Midbrain (tissue), 1 donor: ENCODE results near the gene TRIM9.
"Not testable (repeated sequence)": the region's sequence is repeated elsewhere in the genome, so short reads cannot be mapped to it uniquely, and the experiment has no call there.

Experiments used
- DNase-seq: peaks from one replicate; lab custom pipeline; 2025; lab: John Stamatoyannopoulos, UW

Gene TRIM9

DNA sequence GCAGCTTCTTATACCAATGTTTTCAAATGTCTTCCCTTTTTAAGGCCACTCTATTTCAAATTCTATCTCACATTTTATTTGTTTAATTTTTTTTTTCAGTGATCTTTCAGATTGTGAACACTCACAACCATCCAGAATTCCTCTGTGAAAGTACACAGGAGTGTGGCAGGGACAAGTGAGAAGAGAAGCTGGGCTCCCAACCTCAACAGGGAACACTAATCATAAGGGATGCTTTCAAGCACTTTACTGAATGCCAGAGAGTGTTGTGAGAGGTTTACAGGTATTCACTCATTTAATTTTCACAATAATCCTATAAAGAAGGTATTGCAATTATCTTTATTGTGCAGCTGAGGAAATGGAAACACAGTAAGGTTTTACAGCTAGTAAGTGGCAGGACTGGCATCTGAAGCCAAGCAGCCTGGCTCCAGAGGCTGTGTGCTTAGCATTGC lies 90.5 kb downstream of the TRIM9 start:
- peak; percentile 38 for DNase-seq

DNA sequence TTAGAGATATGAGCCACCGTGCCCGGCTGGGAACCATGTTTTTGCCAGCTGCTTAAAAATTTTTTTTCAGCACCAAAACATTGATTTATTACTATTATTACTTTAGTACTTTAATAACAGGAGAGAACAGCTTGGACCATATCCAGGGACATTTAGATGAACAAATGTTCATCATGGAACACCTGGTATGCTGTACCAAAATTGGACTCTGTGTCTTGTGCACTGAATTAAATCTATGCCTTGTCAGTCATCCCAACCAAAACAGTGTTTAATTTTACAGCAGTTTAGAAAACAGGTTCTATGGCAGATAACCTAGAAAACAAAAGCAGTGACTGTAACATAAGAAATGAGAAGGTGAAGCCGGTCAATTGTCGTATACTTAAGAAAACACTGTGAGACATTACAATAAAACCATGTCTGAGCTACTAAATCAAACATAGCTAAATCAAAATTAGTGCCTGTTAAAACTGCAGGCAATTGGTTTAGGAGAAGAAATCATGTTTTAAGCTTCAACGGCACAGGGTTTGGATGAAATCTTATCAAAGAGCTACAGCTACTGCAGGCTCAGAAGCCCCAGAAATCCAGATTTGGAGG lies 92.4 kb downstream of the TRIM9 start:
- no peak for DNase-seq

DNA sequence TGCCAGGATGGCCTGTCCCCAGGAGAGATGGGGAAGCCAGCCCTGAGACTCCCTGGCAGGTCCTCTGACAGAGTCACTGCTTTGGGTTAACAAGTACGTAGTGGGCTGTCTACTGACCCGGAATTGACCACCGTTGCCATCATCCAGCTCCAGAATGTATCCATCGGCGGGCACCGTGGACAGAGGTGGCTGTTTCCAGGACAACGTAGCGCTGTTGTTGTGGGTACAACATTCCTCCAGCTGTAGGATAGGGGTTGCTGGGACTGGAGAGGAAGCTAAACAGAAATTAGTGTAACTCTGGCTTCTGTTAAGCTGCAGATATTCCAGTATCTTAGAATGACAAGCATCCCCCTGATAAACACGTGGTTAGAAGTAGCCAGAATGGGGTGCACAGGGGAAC lies 94.3 kb downstream of the TRIM9 start:
- no peak for DNase-seq

DNA sequence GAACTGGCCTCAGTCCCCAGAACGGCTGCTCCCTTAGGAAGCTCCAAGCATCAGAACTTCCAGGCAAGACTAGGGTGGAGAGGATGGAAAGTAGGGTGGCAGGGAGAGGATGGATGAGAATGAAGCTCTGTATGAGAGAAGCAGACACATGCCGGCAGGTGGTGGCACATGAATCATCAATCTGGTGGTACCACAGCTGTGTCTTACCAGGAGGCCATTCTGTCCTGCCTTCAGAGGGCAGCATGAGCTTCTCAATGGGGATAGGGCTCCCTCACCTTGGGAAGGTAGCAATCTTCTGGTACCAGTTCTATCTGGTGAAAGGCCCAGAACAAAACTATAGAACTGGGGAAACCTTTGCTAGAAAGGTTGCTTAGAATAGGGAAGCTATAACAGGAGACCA lies 95.2 kb downstream of the TRIM9 start:
- no peak for DNase-seq

DNA sequence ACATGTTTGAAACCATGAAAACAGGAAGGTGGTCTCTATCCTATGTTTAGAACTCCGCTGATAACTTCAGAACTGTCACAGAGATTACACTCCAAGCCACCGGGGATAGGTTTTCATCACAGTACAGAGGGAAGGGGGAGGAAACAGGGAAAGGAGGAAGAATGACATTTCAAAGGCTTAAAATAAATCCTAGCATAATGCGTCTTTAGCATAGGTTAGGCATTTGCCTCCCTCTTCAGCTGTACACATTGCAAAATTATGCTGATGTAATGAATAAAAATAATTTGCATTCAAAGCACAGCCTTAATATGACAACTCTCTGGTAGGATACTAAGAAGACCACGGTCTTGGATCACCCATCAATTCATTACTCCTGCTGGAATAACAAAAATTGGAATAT lies 96.3 kb downstream of the TRIM9 start:
- no peak for DNase-seq

DNA sequence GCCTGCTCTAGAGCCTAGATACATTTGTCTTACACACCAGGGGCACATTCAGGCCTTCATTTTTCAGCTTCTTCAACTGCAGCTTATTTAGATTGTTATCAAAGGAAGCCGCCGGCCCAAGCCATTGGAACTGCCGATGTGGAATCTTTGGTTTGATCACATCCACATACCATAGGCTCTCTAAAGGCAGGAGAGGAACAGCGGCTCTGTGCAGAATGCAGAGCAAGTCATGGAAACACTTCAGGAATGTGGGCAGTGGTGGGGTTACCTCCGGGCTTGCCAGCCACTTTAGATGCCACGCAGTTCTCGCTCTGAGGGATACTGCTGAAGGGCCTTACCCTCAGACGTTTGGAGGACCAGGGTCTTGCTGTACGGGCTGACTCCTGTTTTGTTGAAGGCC lies 97.2 kb downstream of the TRIM9 start:
- DNase-seq = no peak

DNA sequence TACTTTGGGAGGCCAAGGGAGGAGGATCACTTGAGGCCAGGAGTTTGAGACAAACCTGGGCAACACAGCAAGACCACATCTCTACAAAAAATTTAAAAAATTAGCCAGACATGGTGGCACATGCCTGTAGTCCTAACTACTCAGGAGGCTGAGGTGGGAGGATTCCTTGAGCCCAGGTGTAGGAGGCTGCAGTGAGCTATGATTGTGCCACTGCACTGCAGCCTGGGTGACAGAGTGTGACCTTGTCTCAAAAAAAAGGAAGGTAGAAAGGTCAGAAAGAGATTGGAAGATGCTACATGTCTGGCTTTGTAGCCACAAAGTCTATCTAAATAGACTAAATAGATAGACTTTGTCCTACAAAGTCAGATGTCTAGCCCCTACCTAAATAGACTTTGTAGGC lies 100.7 kb downstream of the TRIM9 start:
- DNase-seq = not testable (repeated sequence)

DNA sequence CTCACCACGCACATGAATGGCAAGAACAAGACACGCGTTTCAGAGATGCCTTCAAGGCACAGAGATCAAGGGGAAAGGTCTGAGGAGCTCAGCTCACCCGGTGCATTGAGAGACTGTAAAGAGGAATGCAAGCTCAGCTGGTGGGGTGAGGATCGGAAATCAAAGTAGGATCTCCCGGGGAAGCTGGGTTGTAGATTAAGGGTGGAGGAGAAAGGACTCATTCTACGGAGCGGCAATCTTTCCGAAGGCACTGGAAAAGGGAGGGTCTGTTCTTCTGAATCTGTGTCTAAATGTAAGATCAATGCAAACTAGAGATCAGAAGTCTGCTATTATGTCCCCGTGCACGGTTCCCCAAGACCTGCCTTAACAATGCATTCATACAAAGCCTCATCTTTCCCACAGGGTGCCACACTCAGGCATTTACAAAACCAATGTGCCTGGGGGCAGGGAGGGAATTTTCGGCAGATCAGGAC lies 109.0 kb downstream of the TRIM9 start:
- DNase-seq = peak; percentile 67

DNA sequence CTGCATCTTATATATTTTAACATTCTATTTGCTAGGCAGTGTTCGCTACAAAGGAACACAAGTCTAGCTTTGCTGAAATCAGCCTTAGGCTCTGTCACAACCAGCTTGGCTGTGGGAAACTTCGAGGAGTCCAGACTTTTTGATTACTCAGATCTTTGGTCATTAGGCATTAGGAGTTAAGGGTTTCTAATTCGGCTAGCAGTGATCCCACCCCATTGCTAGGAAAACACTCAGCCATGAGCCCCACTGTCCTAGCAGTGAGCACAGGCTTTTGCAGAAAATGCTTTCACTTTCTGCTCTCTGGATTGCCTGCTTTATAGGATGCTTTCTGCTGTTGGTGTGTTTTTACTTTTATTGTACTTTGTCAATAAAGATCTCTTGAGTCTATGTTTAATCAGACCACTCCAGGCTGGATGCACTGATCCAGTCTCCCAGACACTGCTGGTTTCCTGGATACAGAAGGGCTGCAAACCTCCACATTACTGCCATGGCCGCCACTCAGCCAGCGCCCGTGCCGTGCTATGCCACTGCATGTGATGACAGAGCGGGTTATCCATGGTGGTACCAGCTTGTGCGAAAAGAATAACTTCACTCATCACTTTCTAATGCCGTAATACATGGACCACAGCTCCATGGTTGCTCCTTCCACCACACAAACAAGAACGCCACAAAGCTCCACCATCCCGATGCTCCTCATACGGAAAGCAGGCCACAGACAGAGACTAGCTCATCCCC lies 109.6 kb downstream of the TRIM9 start:
- peak; percentile 67 for DNase-seq

DNA sequence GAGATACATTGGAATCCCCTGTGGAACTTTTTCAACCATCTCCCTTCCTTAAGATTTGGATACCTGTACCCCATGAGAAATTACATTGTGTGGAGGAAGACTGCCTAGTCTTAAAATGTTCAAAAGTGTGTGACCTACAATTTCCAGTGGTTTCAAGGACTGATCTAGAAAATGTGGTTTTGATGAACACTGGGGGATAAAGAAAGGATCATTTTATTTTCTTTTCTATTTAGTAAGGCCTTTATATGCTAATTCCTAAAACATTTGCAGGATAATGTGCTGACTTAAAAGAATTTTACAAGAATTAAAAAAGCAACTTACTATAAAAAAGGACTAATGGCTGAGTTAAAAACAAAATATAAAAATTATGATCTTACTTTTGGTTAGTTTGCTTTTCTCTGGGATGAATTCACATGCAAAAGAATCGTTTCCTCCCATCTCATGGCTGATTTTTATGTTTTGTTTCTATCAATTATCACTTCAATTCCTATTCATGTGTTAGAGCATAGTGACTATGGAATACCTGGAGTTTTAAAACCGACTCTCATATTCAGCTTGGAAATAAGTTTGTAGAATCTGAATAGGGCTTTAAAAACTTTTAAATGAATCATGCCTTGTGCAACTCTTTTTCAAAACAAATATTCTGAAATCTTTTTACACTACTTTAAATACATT lies 110.7 kb downstream of the TRIM9 start:
- DNase-seq = no peak

DNA sequence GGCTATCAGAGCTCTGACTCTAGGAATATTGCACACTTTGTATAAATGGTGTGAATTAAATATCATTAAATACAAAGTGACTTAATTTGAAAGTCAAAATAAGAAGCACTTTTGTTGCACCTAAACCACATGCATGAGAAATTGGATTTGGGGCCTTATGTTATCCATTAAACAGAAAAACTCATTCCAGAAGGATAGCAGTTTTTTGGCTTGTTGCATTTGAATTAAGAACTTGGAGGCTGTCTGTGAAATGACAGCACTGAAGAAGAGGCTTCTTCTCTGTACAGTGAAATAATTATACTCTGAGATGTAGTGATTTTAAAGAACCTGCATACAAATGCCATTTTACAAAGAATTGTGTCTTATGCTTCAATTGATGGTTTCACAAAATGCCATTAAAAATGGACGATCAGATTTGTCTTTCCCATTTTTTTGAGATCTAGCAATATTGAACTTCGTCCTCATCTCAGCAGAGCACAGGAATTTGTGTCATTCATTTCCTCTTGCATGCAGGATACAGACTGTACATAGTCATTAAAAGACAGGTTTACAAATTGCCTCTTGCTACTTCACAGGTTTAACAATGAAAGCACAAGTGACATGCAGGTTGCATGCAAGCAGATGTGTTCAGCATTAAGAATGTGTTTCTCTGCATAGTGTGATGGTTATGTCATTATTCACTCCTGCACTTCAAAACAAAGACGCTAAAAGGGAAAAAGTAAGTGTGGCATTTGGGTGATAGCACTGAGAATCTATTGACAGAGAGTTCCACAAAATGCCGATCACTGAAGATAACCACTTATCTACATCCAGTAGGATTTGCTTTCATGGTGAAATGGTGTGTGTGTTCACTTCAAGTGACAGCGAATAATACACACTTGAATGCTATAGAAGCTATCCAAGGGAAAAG lies 114.7 kb downstream of the TRIM9 start:
- DNase-seq = no peak

DNA sequence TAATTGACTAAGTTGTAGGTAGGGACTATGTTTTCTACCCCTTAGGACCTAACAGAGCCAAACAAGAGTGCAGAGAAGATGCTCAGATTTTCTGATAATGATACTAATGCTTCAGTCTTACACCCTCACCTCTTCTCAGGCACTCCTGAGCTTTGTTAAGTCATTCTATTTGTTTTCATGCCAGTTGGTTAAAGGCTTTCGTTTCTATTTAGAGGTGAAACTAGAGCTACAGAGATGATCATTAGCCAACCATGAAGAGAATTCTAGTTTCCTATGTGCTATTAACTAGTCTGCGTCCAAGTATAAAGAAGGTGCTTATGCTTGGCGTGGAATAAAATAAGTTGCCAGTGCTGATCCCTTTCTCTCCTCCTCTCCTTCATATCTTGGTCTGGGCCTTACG lies 116.0 kb downstream of the TRIM9 start:
- DNase-seq = no peak

DNA sequence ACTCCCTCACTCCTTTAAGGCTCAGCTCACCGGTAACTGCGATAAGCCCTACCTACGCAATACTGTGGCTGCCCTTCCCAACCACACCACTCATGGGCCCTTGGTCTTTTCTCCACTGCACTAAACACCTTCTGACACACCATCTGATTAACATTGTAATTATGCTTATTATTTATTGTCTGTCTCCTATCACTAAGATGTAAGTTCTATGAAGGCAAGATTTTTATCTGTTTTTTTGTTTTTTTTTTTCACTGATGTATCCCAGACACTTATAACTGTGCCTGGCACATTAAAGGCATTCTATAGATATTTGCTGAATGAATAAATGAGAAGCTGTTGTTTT lies 116.4 kb downstream of the TRIM9 start:
- DNase-seq = no peak

DNA sequence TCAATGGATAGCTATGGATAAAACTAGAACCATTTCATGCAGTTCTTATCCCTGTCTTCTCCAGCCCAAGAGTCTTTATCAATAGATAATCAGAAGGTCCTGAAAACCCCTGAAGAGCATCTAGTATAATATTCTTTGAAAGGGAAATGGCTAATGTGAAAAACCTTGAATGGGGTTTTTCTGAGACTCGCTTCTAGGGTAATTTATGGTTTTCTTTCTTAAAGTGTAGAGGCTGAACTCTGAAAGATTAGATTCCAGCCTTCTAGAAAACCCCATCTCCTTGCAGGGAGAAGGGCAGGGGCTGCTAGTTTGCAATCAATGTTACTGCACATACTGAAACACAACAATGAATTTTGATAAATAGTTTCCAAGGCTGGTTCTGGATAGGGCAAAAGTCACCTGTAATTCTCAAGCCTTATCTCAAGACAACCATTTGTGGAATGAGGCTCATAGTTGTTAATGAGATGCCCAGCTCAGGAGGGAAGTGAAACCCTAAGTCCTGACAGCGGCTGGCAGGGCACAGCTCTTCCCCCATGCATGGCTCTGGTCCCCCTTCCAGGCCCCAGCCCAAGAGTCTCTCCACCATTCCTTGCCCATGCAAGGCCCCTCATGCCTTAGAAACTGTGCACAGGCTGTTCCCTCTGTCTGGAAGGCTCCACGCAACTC lies 116.9 kb downstream of the TRIM9 start:
- no peak for DNase-seq

DNA sequence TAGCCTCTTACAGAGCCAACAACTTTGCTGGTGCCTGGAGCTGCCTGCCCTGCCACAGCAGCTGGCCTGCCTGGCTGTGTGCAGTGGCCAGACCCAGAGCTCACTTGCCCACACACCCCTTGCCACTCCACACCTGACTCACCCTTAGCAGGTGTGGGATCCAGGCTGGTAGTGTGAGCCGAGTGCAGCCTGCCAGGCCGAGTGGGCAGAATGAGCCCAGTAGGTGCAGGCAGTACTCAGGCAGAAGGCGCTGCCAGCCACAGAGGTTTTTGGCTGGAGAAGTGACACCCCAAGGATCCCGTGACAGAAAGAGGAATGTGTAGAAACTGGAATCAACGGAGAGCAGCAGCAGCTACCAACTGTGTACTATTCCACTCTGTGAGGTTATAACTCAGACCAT lies 120.8 kb downstream of the TRIM9 start:
- DNase-seq = no peak

DNA sequence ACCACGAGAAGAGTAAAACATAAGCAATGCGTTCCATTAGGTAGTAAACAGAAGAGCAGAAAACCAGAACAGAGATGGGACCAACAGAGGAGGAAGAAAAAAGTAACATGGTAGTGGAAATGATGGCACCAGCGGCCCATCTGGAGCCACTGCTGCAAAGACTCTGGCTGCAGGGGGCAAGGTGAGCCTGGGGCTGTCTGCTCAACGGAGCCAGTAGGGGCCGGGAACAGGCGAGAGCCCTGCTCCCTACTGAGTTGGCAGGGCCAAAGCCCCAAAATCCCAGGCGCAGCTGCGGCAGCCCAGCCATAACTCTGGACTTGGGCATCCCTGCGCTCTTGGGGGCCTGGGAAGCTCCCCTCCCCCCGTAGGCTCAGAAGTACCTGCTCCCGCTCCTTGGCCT lies 122.2 kb downstream of the TRIM9 start:
- DNase-seq = no peak

DNA sequence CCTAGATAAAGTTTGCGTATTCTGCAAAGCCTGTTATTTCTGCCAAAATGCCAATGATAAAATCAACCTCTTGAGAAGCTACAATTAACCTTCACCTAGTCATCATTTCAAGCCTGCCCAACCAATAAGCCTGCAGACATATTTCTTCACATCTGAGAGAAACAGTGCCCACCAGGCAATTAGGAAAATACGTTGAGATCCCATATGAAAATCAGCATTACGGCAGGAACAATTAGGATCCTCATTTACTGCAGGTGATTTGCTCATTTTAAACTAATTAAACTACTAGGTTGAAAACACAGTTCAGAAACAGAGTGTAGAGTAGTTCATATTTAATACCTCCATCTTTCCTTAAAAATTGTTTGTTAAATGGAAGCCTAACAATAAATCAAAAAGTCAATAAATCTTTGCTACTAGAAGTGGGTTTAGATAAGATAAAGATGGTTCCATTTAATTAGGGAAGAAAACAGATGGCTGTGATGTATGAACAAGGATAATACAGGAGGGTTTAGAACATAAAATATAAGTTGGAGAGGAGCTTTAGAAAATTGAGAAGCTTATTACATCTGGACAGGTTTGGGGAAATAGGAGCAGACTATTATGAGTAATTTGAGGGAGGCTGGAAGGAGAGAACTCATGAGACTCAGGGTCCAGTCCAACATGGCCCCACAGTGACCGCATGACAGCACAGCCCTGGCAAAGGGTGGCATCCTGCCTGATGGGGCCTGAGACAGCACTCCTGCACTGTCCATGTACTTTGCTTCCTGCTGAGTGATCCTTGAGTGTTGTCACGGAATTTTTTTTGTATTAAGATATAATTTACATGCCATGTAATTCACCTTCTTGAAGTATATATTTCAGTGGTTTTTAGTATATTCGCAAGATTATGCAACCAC lies 123.8 kb downstream of the TRIM9 start:
- no peak for DNase-seq

DNA sequence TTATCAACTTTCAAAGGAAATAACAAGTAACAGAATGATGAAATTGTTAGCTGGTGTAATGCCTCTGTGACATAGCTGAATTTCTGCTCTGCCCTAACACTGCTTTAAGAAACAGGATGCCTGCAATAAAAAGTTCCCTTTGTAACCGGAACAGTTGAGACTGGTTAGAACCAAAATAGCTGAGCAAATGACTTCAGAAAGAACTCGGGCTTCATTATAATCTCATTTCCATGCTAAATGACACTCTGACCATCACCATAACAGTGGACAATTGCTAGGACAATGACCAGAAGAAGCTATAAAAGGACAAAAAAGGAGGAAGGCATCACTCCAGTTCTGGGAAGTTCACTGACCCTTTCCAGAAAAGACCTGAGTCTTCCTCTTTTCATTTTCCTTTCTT lies 127.1 kb downstream of the TRIM9 start:
- DNase-seq = no peak

DNA sequence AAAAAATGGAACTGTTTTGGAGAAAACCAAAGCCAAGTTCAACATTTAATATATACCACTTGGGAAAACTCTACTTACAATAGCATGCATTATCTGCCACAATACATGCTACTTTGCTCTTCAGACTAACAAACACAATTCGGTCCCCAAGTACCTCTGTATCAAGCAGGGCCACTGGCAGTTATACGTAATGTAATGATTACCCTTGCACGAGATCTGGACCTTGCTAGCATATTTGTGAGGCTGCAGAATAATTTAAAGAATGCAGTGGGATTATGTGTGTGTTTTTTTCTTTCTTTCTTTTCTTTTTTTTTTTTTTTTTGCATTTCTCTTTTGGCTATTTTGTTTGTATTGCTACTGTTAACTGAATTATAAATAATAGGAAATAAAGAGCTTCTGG lies 127.8 kb downstream of the TRIM9 start:
- DNase-seq = no peak

DNA sequence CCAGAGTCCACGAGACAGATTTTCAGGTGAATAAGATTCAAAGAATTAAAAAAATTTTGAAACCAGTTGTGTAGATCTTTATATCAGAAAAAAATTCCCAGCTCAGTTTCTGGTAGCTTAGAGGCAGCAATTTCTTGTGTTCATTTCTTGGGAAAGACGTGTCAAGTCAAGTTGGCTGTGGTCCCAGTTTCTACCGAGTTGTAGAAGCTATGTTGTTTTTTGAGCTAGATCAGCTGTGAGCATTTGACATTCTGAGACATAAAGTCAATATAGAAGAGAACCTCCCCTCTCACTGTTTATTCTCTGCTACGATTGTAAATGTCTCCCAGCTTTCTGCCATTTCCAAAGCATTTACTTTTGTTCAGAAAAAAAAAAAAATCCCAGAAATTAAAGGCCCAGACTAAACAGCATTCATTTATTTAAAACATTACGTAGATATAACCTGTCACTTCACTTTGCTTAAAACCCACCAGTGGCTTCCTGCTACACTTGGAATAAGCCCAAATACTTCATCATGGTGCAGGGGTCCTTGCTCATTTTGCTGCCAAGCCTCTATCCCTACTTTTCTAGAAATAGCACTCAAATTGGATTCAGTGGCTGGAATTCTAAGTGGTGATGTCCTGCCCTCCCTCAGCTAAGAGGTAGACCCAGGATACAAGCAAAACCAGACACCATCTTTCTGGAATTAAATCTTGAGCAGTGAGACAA lies 130.1 kb downstream of the TRIM9 start:
- DNase-seq = peak; percentile 26
